ENCODE results near the gene NLE1.

NLE1 gene

GRCh38 chr17:35084987-35085386 lies 57.1 kb downstream of the NLE1 start:
- no peak for DNase-seq

GRCh38 chr17:35083071-35083470 lies 59.0 kb downstream of the NLE1 start:
- DNase-seq: no peak

GRCh38 chr17:35082073-35082657 lies 59.9 kb downstream of the NLE1 start:
- DNase-seq: peak in 1 of 2 donors; percentile 48

GRCh38 chr17:35081638-35082037 lies 60.5 kb downstream of the NLE1 start:
- no peak for DNase-seq

- peak in 1 of 2 donors; percentile 31 for DNase-seq
Measured at GRCh38 chr17:35080536-35080935, 61.6 kb downstream of the NLE1 start.

- no peak for DNase-seq
Measured at GRCh38 chr17:35079547-35080423, 62.3 kb downstream of the NLE1 start.

Measured in CD4-positive, alpha-beta T cell treated with Interleukin-4 for 1 hour (primary cell).